GM18907 (cell line): ENCODE results near the gene KLLN.
"Not testable (repeated sequence)": the region's sequence is repeated elsewhere in the genome, so short reads cannot be mapped to it uniquely, and the experiment has no call there.

ENCODE experiments used
- ATAC-seq: cut with Tn5 transposase; IDR thresholded peaks from one replicate; pipeline ENCODE4 v1.9.1; 2021; ENCODE audit warnings: mild to moderate bottlenecking, moderate library complexity; ENCODE audit not compliant: unreplicated experiment

The KLLN gene

DNA sequence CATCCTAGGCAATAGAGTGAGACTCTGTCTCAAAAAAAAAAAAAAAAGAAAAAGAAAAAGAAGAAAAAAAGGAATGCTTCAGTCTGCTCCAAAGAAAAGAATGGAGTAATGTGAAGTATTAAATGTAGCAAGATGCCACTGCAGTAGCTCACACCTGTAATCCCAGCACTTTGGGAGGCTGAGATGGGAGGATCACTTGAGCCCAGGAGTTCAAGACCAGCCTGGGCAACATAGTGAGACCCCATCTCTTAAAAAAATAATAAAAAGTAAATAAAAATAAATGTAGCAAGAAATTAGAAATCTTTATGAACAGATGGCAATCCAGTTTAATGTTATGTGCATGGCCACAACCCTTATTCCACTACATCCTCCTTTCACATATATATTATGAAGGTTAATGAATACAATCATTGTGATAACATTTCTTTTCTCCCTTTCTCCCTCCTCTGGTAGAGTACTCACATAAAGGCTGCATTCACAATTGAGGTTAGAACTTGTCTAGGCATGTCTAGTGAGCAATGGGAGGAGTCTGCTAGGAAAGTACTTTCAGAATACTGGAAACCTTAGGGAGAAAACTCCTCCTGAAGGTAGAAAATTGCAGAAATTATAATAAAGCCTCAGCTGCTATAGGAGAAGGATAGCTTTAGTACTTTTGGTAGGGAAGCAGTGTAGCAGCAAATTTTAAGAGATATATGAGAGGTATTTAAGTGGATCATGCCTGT lies 20.4 kb downstream of the KLLN start:
- ATAC-seq = no peak

DNA sequence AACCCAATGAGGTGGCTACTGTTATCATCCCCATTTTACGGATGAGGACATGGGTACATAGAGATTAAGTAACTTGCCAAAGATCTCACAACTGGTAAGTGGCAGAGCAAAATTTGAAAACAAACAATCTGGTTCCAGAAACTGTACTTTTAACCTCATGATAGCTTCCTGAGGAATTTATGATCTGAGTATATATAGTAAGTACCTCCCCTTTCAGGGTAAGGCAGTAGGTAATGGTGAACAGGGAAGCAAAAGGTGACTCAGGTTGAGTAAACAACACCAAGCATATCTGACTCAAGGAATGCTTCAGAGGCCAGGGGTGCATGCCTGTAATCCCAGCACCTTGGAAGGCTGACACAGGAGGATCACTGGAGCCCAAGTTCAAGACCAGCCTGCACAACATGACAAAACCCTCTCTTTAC lies 21.1 kb downstream of the KLLN start:
- ATAC-seq = no peak

DNA sequence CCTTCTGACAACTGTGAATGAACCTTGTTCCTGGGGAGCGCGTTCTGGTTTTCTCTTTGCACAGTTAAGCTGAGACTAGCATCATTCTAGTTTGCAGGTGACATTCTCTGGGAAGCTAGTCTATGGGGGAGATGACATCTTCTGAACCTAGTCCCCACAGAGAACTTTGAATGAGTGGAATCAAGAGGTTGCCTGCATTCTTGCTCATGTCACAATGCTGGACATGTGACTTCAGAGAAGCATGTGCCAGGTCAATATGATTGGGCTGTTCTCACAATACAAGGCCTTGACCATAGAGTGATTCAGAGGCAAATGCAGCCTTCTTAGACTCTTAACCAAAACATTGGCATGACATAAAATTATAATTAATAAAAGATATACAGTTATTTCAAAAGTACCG lies 22.1 kb downstream of the KLLN start:
- no peak for ATAC-seq

DNA sequence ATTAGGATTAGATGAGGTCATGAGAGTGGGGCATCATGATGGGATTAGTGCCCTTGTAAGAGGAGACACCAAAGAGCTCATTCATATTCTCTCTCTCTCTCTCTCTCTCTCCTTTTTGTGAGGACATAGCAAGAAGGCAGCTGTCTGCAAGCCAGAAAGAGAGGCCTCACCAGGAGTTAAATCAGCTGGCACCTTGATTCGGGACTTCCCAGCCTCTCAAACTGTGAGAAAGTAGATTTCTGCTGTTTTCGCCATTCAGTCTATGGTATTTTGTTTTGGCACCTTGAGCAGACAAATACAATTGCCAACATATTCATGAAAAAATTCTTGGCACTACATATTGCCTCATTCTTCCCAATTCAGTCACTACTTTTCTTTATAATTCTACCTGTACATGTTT lies 24.7 kb downstream of the KLLN start:
- no peak for ATAC-seq

DNA sequence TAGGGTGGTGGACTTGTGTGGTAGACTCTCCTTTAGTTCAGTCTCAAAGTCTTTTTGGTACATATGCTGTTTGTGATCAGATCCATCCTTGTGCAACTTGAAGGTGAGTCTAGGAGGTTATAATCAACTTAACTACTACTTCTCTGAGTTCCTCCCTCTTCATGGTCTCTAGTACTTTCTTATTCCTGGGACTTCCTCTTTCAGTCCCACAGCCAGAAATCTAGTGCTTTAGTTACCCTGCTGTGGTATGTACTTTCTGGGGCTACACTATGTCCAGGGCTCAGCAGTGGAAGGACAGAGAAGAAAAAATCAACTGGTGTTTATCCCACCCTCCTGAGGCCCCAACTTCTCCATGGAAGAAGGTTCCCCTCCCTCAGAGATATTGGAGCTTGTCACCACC lies 25.9 kb downstream of the KLLN start:
- no peak for ATAC-seq

DNA sequence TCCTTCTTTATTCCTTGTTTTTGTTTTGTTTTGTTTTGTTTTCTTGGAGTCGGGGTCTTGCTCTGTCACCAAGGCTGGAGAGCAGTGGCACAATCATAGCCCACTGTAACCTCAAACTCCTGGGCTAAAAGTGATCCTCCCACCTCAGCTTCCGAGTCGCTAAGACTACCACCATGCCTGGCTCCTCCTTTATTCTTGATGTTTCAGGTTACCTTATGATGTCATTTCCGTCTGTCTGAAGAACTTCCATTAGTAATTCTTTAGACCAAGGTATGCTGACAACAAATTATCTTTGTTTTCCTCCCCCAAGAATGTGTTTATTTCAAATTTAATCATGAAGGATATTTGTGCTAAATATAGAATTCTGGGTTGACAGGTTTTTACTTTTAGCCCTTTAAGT lies 27.2 kb downstream of the KLLN start:
- no peak for ATAC-seq

DNA sequence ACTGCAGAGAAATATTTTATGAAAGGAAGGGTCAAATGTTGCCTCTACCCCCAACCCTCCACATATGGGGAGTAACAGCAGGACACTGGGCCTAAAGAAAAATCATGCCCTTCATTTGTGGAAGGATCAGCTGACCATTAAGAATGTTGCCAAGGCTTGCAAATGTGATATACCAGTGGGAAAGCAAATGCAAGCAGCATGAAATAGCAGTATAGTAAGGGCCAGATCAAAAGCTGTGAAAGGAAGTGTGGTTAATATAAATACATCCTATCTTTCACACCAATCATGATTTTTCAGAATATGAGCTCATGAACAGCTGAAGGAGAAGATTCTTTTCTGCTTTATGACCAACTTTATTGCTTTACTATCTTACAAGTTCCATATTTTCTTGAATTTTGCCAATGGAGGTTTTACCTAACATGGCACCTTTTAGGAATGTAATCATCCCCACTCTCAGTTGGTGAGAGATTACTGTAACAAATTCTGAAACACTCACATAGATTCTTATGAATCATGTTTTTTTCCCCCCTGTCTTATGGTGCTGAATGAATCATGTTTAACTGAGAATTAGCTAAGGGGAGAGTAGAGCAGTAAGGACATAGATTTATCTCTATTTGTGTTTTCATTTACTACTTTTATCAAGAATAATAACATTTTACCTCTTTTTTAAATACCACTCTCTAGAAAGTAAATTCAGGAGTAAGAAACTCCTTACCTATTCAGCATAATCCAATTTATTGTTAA lies 33.2 kb downstream of the KLLN start:
- ATAC-seq = no peak

DNA sequence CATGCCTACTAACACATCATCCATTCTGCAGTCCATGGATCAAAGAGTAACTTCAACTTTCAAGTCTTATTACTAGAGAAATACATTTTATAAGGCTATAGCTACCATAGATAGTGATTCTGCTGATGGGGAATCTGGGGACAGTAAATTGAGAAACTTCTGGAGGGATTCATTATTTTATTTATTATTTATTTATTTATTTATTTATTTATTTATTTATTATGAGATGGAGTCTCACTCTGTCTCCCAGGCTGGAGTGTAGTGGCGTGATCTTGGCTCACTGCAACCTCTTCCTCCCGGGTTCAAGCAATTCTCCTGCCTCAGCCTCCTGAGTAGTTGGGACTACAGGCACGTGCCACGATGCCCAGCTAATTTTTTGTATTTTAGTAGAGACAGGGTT lies 34.3 kb downstream of the KLLN start:
- not testable (repeated sequence) for ATAC-seq

DNA sequence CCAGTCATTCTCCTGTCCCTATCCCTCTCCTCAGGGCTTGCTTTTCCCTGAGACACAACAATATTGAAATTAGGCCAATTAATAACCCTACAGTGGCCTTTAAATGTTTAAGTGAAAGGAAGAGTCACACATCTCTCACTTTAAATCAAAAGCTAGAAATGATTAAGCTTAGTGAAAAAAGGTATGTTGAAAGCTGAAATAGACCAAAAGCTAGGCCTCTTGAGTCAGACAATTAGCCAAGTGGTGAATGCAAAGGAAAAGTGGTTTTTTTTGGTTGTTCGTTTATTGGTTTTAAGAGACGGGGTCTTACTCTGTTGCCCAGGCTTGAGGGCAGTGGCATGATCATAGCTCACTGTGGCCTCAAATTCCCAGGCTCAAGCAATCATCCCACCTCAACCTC lies 35.7 kb downstream of the KLLN start:
- no peak for ATAC-seq

DNA sequence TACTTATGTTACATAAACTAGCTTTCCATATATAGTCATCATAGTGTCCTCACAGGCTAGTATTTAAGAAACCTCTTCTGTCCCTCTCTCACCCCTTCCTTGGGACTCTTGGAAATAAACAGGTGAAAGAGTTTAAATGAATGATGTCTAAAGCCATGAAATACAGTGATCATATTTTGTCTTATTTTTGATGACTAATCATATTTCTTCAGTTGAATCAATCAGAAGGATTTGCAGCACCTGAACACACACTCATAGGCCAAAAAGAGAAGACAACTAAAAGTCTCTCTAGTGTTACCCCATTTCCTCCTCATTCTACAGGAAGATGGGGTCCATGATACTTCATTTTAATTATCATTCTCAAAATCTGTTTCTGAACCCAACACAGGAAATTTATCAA lies 36.7 kb downstream of the KLLN start:
- no peak for ATAC-seq

DNA sequence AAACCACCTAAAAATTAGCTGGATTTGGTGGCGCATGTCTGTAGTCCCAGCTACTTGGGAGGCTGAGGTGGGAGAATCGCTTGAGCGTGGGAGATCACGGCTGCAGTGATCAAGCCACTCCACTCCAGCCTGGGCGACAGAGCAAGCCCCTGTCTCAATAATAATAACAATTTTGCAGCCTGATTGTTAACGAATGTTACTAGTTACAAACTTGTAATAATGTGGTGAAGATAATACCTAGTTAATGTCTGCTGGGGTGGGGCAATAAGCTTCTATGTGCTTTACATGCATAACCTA lies 44.1 kb downstream of the KLLN start:
- no peak for ATAC-seq

DNA sequence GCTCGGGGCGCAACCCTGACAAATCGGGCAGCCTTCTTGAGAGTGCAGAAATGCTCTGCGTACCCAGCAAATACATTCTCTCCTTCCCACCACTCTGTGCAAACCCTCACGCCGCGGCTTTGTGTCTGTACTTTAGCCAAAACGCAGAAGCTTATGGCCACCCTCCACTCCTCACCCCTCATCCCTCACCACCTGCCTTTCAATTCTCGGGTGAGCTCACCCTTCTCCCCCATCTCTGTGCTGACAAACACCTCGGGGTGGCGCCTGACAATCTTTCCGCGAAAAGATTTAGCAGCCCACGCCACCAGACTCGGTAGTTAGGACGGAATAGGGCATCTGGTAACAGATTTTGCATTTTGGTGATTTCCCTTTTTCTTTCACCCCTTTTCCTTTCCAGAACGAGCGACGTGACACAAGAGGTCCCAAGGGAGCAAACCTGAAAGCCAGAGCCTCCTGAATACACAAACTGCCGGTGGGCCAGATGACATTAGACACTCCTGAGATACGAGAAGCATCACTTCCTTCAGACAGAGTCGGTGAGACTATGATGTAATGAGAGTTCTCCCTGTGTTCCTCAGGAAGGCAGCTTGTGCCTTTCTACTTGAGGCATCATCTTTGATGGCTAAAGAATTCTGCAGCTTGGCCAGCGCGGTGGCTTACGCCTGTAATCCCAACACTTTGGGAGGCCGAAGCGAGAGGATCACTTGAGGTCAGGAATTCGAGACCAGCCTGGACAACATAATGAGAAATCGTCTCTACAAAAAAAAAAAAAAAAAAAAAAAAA lies 44.6 kb downstream of the KLLN start:
- peak; percentile 55 for ATAC-seq

DNA sequence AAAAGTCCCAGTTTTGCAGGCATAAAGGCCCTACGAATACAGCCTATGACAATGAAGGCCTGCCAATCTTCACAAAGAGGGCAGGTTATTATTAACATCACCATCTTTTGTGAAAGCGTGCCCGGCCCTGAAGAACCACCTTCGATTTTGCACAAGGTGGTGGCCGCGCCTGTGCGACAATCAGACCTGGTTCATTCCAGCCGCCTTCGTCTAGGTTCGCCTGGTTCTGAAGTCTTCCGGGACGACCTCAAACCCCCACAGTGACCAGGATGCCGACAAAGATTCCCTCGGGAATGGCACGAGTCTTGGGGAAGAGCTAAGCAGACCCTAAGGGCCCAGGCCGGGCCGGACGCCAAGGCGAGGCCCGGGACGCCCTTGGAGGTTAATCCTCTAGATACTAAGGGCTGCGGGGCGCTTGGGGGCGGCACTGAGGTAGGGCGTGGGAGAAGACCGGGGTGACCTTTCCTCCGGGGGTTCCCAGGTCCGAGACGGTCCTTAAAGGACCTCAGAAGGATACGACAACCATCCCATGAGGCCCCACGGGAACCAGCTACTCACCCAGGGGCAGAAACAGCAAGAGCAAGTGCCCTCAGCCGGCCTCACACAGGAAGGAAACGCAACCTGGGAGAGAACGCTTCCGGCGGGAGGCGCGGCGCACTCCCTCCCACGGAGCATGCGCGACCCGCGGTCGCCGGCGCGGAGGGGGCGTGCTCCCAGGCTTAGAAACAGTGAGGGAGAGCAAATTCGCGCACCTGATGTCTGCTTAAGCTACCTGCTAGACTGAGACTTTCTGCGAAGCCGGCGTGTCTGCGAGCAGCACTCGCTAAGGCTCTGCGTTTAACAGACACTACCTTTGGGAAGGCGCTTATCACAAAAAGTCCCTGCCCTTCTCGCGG lies 45.5 kb downstream of the KLLN start, which contains the start of gene ATAD1:
Gene ATAD1 (minus strand): TSS at position 618 of the 896 bp plus-strand sequence. CDS start 3,627 bp downstream, outside the sequence.
- peak; percentile 77 for ATAC-seq

DNA sequence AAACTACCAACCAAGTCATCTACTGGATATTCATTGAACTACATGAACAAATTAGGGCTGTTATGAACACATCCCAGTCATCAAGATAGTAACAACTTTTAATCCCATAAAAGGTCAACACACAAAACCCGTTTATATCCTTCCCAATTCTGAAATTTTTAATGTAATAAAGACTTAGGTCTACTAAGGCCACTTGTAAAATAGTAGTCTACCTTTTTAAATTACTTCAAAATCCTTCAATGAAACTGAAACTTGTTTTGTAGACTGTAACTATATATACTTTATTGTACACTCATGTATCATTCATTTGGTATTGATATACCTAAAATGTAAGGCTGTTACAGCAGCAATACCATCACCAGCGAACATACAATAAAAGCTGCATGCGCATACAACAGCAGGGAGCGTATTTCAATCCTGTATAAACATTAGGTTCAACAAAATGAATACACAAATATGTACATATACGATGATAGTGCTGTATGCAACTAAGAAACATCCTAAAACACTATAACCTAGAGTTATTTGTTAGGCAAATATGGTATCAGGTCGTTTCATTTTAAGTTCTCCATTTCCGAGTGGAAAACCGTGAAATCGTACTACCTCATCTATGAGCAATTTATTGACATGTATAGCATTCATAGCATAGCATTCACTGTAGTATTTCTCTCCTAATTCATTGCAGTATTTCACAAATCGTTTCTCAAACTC lies 46.3 kb downstream of the KLLN start:
- no peak for ATAC-seq

DNA sequence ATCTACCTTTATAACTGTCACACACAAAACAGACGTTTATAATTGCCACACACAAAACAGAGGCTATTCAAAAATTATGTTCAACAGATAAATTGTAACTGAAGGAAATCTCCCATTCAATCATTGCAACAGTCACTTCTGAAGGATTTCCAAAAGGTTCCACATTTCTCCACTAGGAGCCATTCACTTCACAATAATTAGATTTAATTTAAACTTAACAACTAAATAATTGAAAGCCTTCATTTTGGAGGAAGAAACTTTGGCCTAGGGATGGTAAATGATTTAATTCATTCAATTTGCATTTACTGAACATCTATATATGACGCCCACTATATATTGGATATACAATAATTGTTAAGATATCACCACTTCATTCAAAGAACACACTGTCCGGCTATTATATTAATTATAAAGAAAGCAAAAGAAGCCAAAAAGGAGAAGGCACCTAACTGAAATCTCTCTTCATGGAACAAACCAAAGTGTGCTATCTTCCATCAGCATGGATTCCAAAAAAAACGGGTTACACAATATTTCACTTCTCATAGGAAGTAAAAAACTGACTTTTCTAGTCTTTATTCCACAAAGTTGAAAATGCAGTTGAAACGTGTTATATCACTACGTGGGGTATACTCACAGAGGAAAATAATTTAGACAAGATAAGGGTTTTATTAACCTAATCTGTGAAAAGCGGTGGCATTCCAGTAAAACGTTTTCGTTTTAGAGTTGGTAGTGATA lies 47.0 kb downstream of the KLLN start:
- no peak for ATAC-seq
